Sigmoid colon (tissue), 4 donors: ENCODE data around the gene TNFAIP1.

Experiments used
- CTCF ChIP-seq, 4 experiments: fragments of 450-650 bp in 3 of 4; fragments of 200-600 bp in 1 of 4; IDR thresholded peaks; one replicate each; pipeline ENCODE4 v1.5.1; 2016 to 2019; ENCODE audit warnings: antibody characterized with exemption in 4 of 4, mild to moderate bottlenecking in 3 of 4, moderate library complexity in 2 of 4
- EP300 ChIP-seq, 4 donors: sonication (generic); formaldehyde crosslinking; IDR thresholded peaks; one replicate each; pipeline ENCODE4 v1.6.1; 2017; ENCODE audit warnings: antibody characterized with exemption in 4 of 4
- POLR2A ChIP-seq, 2 donors: fragments of 450-650 bp; IDR thresholded peaks; one replicate each; pipeline ENCODE4 v1.6.1; 2016; ENCODE audit warnings: antibody characterized with exemption in 2 of 2, mild to moderate bottlenecking in 2 of 2, moderate library complexity in 2 of 2
- POLR2AphosphoS5 ChIP-seq, 4 donors: sonication (generic); formaldehyde crosslinking; IDR thresholded peaks; one replicate each; pipeline ENCODE4 v1.6.1; 2017; ENCODE audit warnings: antibody characterized with exemption in 4 of 4

DNA sequence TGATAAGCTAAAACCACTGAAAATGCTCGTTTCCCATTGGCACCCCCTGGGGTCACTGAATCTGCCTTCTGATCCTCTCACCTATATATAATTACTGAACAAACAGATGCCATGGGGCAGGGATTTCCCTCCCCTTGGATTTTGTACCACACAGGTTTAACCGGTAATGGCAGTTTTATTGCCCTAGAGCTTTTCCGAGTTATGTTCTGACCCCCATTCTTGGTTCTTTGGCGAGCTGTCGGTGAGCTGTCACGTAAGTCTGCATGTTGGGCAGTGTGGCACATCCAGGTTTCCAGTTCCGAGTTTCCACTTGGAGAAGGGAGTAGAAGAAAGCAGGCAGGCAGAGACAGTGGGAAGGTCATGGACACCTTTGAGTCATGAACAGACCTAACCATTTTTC, 9.4 kb upstream of the TNFAIP1 start:
- TF ChIP-seq CTCF (IDR thresholded peaks at IDR 0.05) (no peak), POLR2A (IDR thresholded peaks at IDR 0.05) (no peak), POLR2AphosphoS5 (IDR thresholded peaks at IDR 0.05) (no peak), EP300 (IDR thresholded peaks at IDR 0.05) (no peak)
